Panc1 (cell line): Measurements from ENCODE around the gene NFS1.

Experiments used
- CTCF ChIP-seq: fragments of 450-650 bp; IDR thresholded peaks from 2 replicates; pipeline ENCODE4 v1.5.1; 2017; ENCODE audit warnings: mild to moderate bottlenecking
- POLR2AphosphoS5 ChIP-seq: IDR thresholded peaks from 2 replicates; pipeline ENCODE4 v1.6.1; 2012; ENCODE audit warnings: mild to moderate bottlenecking, low read depth, low read length, moderate library complexity
- REST ChIP-seq, 2 experiments: IDR thresholded peaks; 2 replicates each; pipeline ENCODE4 v1.6.1; 2011 to 2012; ENCODE audit warnings: low read depth in 2 of 2, control low read depth in 1 of 2, low read length in 1 of 2, mild to moderate bottlenecking in 1 of 2, moderate library complexity in 1 of 2; ENCODE audit not compliant: insufficient read depth in 1 of 2
- SIN3A ChIP-seq: IDR thresholded peaks from 2 replicates; pipeline ENCODE4 v1.6.1; 2012; ENCODE audit warnings: low read depth, mild to moderate bottlenecking, low read length, moderate library complexity, borderline replicate concordance; ENCODE audit not compliant: insufficient read depth
- TCF7L2 ChIP-seq: IDR thresholded peaks from 2 replicates; pipeline ENCODE4 v1.6.1; 2011; ENCODE audit warnings: mild to moderate bottlenecking, low read depth, low read length, inconsistent platforms

GRCh38 chr20:35729283-35729807, 30.2 kb upstream of the NFS1 start:
- TF ChIP-seq POLR2AphosphoS5, result no peak
- TF ChIP-seq CTCF, result no peak
- no peak for TF ChIP-seq SIN3A
- no peak for TF ChIP-seq REST (IDR thresholded peaks at IDR 0.05; ENCODE audit: insufficient read depth in 1 of 2, low read depth in 2 of 2, low read length in 1 of 2)
- TF ChIP-seq TCF7L2, result no peak
